Vagina (tissue), 2 donors: Measurements from ENCODE around the gene RSRP1.

Source experiments
- POLR2A ChIP-seq, 2 donors: fragments of 450-650 bp; IDR thresholded peaks; one replicate each; pipeline ENCODE4 v1.6.1; 2017; ENCODE audit warnings: antibody characterized with exemption in 2 of 2, mild to moderate bottlenecking in 2 of 2, moderate library complexity in 2 of 2
- TF ChIP-seq, protein P1 (sequence below), 3 experiments: fragments of 450-650 bp in 2 of 3; fragments of 200-600 bp in 1 of 3; sonication (generic) in 1 of 3; IDR thresholded peaks; one replicate each; pipeline ENCODE4 v1.5.1; 2017 to 2019; ENCODE audit warnings: antibody characterized with exemption in 3 of 3, mild to moderate bottlenecking in 2 of 3, moderate library complexity in 2 of 3

DNA sequence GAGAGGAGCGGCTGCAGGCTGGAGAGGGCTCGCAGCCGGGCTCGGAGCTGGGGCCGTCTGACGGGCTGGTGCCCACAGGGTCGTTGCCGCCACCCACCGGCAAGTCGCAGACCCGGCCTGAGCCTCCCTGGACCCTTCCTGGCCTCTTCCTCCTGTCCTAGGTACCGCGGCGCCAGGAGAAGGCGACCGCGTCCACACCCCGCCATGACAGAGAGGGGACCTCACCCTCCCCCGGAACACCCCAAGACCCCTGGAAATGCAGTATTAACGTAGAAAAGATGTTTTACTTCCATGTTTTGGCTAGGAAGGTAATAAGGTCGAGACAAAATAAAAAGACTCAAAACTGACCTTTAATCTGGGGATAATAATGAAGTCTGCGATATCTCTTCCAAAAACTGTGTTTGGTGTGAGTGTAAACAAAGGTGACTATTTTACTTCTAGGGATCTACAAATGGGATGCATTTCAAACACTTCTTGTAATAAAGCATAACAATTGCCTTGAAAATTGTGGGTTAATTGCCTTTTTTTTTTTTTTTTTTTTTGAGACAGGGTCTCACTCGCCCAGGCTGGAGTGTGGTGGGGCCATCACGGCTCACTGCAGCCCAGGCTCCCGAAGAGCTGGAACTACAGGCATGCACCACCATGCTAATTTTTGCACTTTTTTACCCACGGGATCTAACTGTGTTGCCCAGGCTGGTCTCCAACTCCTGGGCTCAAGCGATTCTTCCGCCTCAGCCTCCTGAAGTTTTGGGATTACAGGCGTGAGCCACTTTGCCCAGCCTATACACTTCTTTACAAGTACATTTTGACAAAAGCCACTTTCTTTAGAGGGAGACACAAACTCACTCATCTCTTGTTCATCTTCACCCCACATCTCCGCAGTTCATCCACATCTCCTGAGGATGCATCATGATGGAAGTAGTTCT lies 838 bp upstream of the RSRP1 start:
- TF ChIP-seq, protein P1, sequence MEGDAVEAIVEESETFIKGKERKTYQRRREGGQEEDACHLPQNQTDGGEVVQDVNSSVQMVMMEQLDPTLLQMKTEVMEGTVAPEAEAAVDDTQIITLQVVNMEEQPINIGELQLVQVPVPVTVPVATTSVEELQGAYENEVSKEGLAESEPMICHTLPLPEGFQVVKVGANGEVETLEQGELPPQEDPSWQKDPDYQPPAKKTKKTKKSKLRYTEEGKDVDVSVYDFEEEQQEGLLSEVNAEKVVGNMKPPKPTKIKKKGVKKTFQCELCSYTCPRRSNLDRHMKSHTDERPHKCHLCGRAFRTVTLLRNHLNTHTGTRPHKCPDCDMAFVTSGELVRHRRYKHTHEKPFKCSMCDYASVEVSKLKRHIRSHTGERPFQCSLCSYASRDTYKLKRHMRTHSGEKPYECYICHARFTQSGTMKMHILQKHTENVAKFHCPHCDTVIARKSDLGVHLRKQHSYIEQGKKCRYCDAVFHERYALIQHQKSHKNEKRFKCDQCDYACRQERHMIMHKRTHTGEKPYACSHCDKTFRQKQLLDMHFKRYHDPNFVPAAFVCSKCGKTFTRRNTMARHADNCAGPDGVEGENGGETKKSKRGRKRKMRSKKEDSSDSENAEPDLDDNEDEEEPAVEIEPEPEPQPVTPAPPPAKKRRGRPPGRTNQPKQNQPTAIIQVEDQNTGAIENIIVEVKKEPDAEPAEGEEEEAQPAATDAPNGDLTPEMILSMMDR (IDR thresholded peaks at IDR 0.05) = no peak
- no peak for TF ChIP-seq POLR2A (IDR thresholded peaks at IDR 0.05)
